HEK293 (cell line): ENCODE results near the gene MPZL1.

Experiments used
- CTCF ChIA-PET: fragments of 350-600 bp; formaldehyde crosslinking; extraction: SDS; loops from one replicate; lab custom pipeline; 2021; ENCODE audit warnings: antibody characterized with exemption; lab: Yijun Ruan, JAX
- POLR2A ChIA-PET: fragments of 300-600 bp; formaldehyde crosslinking; extraction: SDS; loops from one replicate; lab custom pipeline; 2020; ENCODE audit warnings: antibody characterized with exemption, inconsistent platforms; lab: Yijun Ruan, JAX
- H3K27ac ChIP-seq: fragments of 200-500 bp; sonication (Bioruptor generic); 2 replicates; pipeline ENCODE4 v1.5.1; 2014; ENCODE audit warnings: low read depth, low read length, control low read depth, inconsistent platforms; ENCODE audit errors: extremely low read depth
- H3K36me3 ChIP-seq, 2 experiments: fragments of 200-500 bp in 1 of 2; sonication (Bioruptor generic) in 1 of 2; 1 replicate in 1 of 2; 2 replicates in 1 of 2; pipeline ENCODE4 v1.5.1; 2014 to 2017; ENCODE audit warnings: inconsistent platforms in 2 of 2, low read length in 2 of 2; ENCODE audit not compliant: control insufficient read depth in 2 of 2, insufficient read depth in 1 of 2
- H3K4me1 ChIP-seq: fragments of 200-500 bp; sonication (Bioruptor generic); 2 replicates; pipeline ENCODE4 v1.5.1; 2014; ENCODE audit warnings: mild to moderate bottlenecking, low read length, inconsistent platforms; ENCODE audit not compliant: control insufficient read depth, insufficient read depth
- H3K4me3 ChIP-seq: 2 replicates; pipeline ENCODE4 v1.5.1; 2011; ENCODE audit warnings: low read depth, mild to moderate bottlenecking, control low read depth, low read length, moderate library complexity
- H3K9me3 ChIP-seq: fragments of 200-500 bp; sonication (Bioruptor generic); 2 replicates; pipeline ENCODE4 v1.5.1; 2014; ENCODE audit warnings: low read depth, low read length, inconsistent platforms; ENCODE audit not compliant: control insufficient read depth, insufficient read depth
- OSR2 ChIP-seq: fragments of 450-650 bp; formaldehyde crosslinking; IDR thresholded peaks from 2 replicates; pipeline ENCODE4 v1.5.1; 2016; ENCODE audit warnings: missing biosample characterization, missing genetic modification characterization
- REST ChIP-seq: fragments of 450-650 bp; formaldehyde crosslinking; IDR thresholded peaks from 2 replicates; pipeline ENCODE4 v1.5.1; 2016; ENCODE audit warnings: missing biosample characterization, missing genetic modification characterization
- SCRT1 ChIP-seq: fragments of 450-650 bp; formaldehyde crosslinking; IDR thresholded peaks from 2 replicates; pipeline ENCODE4 v1.5.1; 2016; ENCODE audit warnings: missing biosample characterization, missing genetic modification characterization, borderline replicate concordance
- SCRT2 ChIP-seq: fragments of 450-650 bp; formaldehyde crosslinking; IDR thresholded peaks from 2 replicates; pipeline ENCODE4 v1.5.1; 2016; ENCODE audit warnings: missing biosample characterization, missing genetic modification characterization
- ZBTB44 ChIP-seq: fragments of 450-650 bp; IDR thresholded peaks from 2 replicates; pipeline ENCODE4 v1.5.1; 2018; ENCODE audit warnings: missing biosample characterization, mild to moderate bottlenecking, missing genetic modification characterization
- ZNF112 ChIP-seq: fragments of 450-650 bp; formaldehyde crosslinking; IDR thresholded peaks from 2 replicates; pipeline ENCODE4 v1.5.0; 2017; ENCODE audit warnings: missing biosample characterization, missing genetic modification characterization
- ZNF175 ChIP-seq: fragments of 450-650 bp; formaldehyde crosslinking; IDR thresholded peaks from 2 replicates; pipeline ENCODE4 v1.5.1; 2016; ENCODE audit warnings: missing biosample characterization, missing genetic modification characterization
- ZNF223 ChIP-seq: fragments of 450-650 bp; formaldehyde crosslinking; IDR thresholded peaks from 2 replicates; pipeline ENCODE4 v1.5.1; 2016; ENCODE audit warnings: missing biosample characterization, missing genetic modification characterization
- ZNF292 ChIP-seq: fragments of 450-650 bp; formaldehyde crosslinking; IDR thresholded peaks from 2 replicates; pipeline ENCODE4 v1.5.1; 2016; ENCODE audit warnings: low read depth, missing biosample characterization, missing genetic modification characterization, borderline replicate concordance
- ZNF391 ChIP-seq: fragments of 450-650 bp; formaldehyde crosslinking; IDR thresholded peaks from 2 replicates; pipeline ENCODE4 v1.5.1; 2016; ENCODE audit warnings: low read depth, missing biosample characterization, missing genetic modification characterization, borderline replicate concordance
- ZNF398 ChIP-seq: fragments of 450-650 bp; formaldehyde crosslinking; IDR thresholded peaks from 2 replicates; pipeline ENCODE4 v1.5.1; 2017; ENCODE audit warnings: missing biosample characterization, missing genetic modification characterization
- ZNF623 ChIP-seq: fragments of 450-650 bp; formaldehyde crosslinking; IDR thresholded peaks from 2 replicates; pipeline ENCODE4 v1.5.1; 2016; ENCODE audit warnings: missing biosample characterization, missing genetic modification characterization
- ZNF791 ChIP-seq: fragments of 450-650 bp; formaldehyde crosslinking; IDR thresholded peaks from 2 replicates; pipeline ENCODE4 v1.5.1; 2016; ENCODE audit warnings: missing biosample characterization, missing genetic modification characterization
- TF ChIP-seq, protein P1 (sequence below): fragments of 450-650 bp; formaldehyde crosslinking; IDR thresholded peaks from 2 replicates; pipeline ENCODE4 v1.5.1; 2016; ENCODE audit warnings: missing biosample characterization, missing genetic modification characterization

MPZL1 gene

GRCh38 chr1:167690053-167690452 is 31.7 kb upstream of the MPZL1 start:
- CTCF ChIA-PET, result interaction anchor here (0.6 to 2.3 kb wide), 9 partner anchors 9 to 278 kb away, joined by 3 to 7 read pairs (median 3); partner anchors contain the start of gene CREG1
- POLR2A ChIA-PET, result no interaction called here
- H3K4me1 ChIP-seq, result no peaks in the 10 kb centered on the region
- H3K4me3 ChIP-seq, result no peak overlapping the region
- no peaks in the 10 kb centered on the region for H3K9me3 ChIP-seq
- no peak overlapping the region for H3K27ac ChIP-seq
- no peak for TF ChIP-seq ZBTB44 (tag by site-specific recombination)
- TF ChIP-seq, protein P1, sequence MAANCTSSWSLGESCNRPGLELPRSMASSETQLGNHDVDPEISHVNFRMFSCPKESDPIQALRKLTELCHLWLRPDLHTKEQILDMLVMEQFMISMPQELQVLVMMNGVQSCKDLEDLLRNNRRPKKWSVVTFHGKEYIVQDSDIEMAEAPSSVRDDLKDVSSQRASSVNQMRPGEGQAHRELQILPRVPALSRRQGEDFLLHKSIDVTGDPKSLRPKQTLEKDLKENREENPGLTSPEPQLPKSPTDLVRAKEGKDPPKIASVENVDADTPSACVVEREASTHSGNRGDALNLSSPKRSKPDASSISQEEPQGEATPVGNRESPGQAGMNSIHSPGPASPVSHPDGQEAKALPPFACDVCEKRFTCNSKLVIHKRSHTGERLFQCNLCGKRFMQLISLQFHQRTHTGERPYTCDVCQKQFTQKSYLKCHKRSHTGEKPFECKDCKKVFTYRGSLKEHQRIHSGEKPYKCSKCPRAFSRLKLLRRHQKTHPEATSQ, result no peak
- no peak for TF ChIP-seq ZNF223
- TF ChIP-seq ZNF398, result no peak
- no peak for TF ChIP-seq ZNF292
- no peak for TF ChIP-seq ZNF391 (tag by site-specific recombination)
- no peak for TF ChIP-seq ZNF175 (tag by site-specific recombination)
- no peak for TF ChIP-seq ZNF623 (tag by site-specific recombination)
- TF ChIP-seq ZNF791 (tag by site-specific recombination), result no peak
- no peak for TF ChIP-seq REST
- no peak for TF ChIP-seq ZNF112 (tag by site-specific recombination)
- H3K36me3 ChIP-seq, result no peaks in the 10 kb centered on the region

DNA sequence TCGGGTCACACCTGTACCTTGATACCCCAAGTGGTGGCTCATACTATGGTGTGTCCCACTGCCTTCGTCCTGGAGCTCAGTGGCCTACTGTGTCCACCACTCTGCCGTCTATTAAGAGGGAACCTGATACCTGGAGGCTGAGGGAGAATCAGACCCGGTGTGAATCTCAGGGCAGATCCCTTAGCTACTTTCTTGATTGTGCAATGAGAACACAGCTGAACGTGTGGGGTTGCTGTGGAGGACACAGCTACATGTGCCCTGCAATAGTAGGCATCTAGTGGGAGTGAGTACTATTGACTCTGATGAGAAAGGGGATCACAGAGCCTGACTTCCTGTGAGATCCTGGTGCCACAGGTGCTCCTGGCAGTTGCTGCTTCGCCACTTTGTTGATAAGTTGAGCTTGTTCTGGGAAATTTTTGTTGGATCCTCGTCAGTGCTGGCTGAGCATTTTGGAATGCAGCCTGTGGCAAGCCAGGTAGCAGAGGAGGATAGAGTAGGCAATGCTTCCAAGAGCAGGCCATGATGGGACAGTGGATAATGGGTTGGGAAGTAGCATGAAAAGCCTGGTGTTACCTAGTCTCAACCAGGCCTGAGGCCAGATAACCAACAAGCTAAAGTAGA is 28.2 kb upstream of the MPZL1 start:
- no peaks in the 10 kb centered on the region for H3K4me1 ChIP-seq
- H3K27ac ChIP-seq, result no peak overlapping the region
- H3K9me3 ChIP-seq, result no peaks in the 10 kb centered on the region
- H3K4me3 ChIP-seq, result no peak overlapping the region
- H3K36me3 ChIP-seq, result no peaks in the 10 kb centered on the region
- ChIA-PET CTCF (interaction anchor here (0.6 to 2.2 kb wide), 3 partner anchors 143 to 1100 kb away, joined by 3 to 5 read pairs (median 3); no protein-coding TSS in a partner anchor), POLR2A (interaction anchor here (1.3 kb wide), 1 partner anchor 140 kb away, joined by 3 read pairs; the partner anchor contains the start of gene CREG1)
- TF ChIP-seq OSR2 (tag by site-specific recombination) (no peak), SCRT2 (tag by site-specific recombination) (peak; percentile 31; the same call in 1 of the 2 replicates), SCRT1 (tag by site-specific recombination) (0 out of 2 replicates have a peak, but pooled peaks have one; percentile 42)
